Stimulated activated CD4-positive, alpha-beta T cell treated with anti-CD3 and anti-CD28 coated beads, Interleukin-1b, Interleukin-23, amount 100 ng/mL, for 48 hours (primary cell): ENCODE data around the gene ELK4.

ENCODE experiments used
- DNase-seq: peaks from one replicate; pipeline ENCODE4 v3.0.0-alpha.2; 2020

ELK4 gene

DNA sequence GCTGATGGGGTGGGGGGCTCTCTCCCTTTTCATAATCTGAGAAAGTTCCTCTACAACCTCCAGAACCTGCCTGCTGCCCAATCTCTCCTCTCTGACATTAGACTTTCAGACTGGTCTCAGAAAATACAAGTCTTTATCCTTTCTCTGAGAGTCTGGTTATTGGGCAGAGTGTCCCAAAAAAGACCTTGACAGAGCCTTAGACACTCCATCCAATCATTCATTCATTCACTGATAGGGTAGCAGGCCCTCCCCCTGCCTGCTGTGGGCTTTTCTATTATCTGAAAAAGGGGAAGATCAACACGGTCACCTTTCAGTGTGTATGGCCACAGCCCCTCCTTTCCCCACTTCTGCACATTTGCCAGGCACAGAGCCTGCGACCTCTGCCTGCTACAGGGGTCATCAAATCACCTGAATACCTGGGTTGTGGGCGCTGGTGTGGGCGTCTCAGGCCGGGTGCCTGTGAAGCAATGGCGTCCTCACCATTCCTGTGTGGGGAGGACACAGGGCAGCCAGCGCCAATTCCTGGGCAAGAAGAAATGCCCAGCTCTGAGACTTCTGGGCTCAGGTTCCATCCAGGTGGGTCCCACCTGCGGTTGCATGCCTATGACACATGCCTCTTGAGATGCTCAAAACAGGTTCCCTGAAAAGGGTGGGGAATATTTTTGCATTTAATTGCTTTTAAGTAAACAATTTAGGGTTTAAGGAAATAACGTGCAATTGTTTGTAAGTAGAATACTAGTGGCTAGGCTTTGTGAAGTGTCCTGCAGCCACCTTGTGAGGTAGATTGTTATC is 52.8 kb downstream of the ELK4 start:
- DNase-seq: no peak

- DNase-seq: no peak
Observed at GRCh38 chr1:205577874-205578658, 53.7 kb downstream of the ELK4 start.

DNA sequence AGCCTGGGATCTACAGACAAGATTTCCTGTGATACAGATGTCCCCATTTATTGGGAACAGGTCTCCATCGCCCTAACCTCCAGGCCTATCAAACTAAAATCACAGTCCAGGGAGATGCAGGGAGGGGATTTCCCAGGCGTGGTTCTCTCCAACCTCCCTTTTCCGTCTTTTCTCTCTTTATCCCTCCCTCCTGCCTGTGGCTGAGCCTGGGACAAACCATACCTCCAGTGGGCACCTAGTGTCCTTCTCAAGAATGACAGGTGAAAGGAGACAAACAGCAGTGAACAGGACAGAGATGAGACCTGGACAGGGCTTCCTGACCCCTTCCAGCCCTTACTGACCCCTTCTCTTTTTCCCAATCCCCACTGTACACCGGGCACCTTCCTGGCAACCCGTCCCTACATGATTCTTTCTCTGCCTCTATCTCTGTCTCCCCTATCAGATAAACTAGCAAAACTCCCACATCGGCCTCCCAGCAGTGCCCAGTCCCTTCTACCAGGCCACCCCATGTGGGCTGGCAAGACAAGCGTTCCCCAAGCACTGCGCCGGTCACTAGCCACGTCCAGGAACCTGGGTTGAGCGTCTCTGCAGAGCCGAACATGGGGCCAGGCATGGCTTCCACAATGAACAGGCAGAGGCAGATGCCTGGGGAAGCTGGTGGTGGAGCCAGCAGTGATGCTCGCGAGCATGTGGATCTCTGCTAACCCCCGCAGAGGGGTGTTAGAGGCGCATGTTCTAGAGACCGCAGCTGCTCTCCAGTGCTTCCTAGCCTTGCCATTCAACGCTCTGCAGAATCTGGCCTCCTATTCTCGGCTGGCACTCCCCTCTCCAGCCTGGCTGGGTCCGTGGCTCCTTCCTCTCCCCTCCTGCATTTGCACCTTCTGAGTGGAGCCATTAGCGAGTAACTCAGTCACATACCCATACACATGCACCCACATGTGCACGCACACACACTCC is 54.7 kb downstream of the ELK4 start:
- DNase-seq: no peak

GRCh38 chr1:205576011-205576410 is 55.8 kb downstream of the ELK4 start:
- DNase-seq: no peak

DNA sequence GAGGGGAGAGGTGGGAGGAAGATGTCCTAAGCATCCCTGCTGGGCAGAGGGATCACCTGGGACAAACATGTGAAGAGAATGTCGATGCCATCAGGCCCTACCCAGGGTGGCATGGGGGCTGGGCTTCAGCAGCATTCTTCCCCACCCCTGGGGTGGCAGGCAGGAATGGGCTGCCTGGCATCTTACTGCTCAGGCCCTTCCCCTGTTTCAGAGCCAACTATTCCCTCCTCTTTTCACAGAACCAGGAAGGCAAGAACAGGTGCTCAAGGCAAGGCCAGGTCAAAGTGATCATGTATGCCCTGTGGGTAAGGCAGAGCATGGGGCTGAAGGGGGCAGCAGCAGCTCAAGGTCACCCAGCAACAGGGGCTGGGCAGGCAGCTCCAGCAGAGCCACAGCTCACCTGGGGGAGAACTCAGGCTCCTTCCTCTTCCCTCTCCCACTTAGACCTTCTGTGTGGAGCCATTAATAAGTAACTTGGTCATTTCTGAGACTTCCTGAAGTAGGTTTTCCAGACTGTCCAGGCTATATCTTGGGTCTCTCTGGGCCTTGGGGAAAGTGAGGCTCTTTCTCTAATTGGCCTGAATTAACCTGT is 56.4 kb downstream of the ELK4 start:
- no peak for DNase-seq

- DNase-seq: no peak
Observed at GRCh38 chr1:205572421-205572820, 59.4 kb downstream of the ELK4 start.

- no peak for DNase-seq
Observed at GRCh38 chr1:205571747-205572146, 60.1 kb downstream of the ELK4 start.

GRCh38 chr1:205570796-205571537 is 60.8 kb downstream of the ELK4 start:
- DNase-seq: no peak

DNA sequence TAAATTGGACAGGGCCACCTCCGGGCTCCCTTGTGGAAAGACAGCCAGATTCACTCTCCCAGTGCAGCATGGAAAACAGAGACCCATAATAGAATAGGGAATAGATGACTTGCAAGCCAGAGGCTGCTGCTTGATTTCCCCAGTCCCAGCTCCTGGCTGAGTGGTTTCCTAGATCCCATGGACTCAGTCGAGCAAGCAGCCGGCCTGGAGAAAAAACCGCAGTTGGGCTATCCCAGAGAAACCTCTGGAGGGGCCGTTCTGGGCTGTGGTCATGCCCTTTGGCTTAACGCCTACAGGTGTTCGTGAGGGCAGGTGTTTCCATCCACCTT is 61.7 kb downstream of the ELK4 start:
- DNase-seq: no peak

- no peak for DNase-seq
Observed at GRCh38 chr1:205569411-205570172, 62.2 kb downstream of the ELK4 start.

DNA sequence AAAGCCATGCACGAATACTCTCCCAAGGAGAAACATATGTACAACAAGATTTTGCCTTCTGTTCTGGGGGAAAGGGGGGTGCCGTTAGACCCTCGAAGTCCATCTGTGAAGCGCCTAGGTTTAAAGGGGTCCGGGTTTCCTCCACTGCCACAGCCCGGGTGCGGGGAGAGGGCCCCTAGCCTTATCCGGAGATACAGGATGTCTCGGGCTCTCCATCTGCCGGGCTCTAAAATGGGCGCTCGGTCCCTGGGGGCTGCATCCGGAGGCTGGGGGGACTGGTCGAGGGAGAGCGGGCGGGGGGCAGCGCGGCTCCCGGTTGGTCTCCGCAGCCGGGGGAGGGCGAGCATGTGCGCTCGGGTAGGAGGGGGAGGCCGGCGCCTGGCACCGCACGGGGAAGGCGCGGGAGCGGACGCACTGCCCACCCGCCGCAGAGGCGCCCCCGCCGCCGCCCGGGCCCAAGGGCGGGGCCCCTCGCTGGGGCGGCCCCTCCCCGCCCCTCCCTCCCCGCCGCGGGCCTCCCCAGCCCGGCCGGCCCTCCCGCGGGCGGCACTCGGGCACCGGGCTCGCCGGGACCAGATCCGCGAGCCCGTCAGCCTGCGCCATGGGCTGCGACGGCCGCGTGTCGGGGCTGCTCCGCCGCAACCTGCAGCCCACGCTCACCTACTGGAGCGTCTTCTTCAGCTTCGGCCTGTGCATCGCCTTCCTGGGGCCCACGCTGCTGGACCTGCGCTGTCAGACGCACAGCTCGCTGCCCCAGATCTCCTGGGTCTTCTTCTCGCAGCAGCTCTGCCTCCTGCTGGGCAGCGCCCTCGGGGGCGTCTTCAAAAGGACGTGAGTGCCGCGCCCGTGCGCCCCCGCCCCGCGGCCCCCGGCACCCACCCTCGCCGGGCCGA is 63.1 kb downstream of the ELK4 start:
- no peak for DNase-seq

GRCh38 chr1:205568135-205568468 is 63.7 kb downstream of the ELK4 start:
- no peak for DNase-seq

GRCh38 chr1:205567716-205568115 is 64.1 kb downstream of the ELK4 start:
- no peak for DNase-seq

DNA sequence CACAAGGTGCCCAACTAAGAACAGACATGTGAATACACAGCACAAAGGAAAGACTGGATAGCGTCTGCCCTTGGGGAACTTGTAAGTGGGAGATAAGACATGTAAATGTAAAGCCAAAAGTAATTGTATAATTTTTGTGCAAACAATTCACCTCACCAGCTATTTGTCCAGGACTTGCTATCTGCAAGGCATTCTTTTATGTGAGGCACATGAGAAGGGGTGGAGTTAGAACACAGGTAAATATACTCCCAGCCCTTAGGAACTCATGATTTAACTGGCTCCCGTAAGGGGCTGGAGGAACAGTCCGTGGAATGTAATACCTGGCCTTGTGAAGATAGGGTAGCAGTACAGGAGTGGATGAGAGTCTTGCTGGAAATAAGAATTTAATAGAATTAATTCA is 66.0 kb downstream of the ELK4 start:
- no peak for DNase-seq

DNA sequence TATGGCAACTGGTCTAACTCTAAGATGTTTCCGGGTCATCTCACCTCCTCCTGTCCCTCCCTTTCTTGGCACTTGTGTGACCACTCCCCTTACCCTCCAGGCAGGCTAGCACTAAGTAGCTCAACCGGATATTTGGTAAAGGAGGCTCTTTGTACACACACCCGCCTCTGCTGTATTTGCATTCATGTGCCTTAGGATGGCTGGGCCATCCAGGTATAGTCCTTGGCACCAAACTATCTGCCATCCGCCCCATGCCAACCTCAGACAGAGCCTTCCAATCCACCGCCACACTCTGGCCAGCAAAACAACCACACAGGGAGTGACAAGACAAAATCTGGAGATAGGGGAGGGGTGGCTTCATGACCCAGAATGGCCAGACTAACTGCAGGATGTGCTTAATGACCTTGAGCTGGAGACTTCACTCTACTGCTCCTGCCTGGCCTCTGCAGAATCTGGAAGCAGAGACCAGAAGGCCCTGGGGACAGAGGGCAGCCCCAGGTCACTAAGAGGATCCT is 67.8 kb downstream of the ELK4 start:
- DNase-seq: no peak

GRCh38 chr1:205561501-205562203 is 70.2 kb downstream of the ELK4 start:
- no peak for DNase-seq
